ENCODE measurements around the gene PPP4R2. TPM values are rescaled to one million over a fixed set of nuclear protein-coding genes. Genes with fewer than 3 reads are reported as not detected.

The PPP4R2 gene
- total RNA-seq, 4 donors from 2014 or later = 22.7 to 38.9 (median 30.6) TPM

DNA sequence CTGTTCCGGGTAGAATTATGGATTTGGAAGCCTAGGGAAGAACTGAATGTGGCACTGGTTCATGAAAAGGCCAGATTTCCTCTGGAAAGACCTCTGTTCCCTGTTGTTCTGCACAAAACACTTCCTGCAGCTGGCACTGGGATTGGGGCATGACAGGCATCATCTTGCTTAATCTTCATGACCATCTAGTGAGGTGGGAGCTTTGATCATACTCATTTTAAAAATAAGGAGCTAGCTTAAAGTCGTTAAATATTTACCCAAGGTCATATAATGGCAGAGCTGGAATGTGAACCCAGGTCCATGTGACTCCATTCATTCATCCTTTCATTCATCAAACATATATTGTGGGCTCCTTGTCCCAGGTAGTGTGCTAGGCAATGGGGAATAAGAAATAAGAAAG is 105.3 kb downstream of the PPP4R2 start:
- no peak overlapping the region for H3K27ac ChIP-seq
- 33 to 38% methylated on average over 2 of the region's 2 CpGs for WGBS, 2 donors
- DNase-seq = no peak
- no peaks in the 10 kb centered on the region for H3K27me3 ChIP-seq
- intact Hi-C loops (cut with DNase I) = loop anchor here (5.0 to 10.0 kb wide), 2 partner anchors 333 to 395 kb away; no protein-coding TSS in a partner anchor
- H3K36me3 ChIP-seq = no peaks in the 10 kb centered on the region
- H3K4me3 ChIP-seq = no peak overlapping the region
- H3K4me1 ChIP-seq = peaks cover 0 to 8% (median 3%) of the 10 kb centered on the region in 3 donors
- H3K9me3 ChIP-seq = no peaks in the 10 kb centered on the region
- TF ChIP-seq, protein P1, sequence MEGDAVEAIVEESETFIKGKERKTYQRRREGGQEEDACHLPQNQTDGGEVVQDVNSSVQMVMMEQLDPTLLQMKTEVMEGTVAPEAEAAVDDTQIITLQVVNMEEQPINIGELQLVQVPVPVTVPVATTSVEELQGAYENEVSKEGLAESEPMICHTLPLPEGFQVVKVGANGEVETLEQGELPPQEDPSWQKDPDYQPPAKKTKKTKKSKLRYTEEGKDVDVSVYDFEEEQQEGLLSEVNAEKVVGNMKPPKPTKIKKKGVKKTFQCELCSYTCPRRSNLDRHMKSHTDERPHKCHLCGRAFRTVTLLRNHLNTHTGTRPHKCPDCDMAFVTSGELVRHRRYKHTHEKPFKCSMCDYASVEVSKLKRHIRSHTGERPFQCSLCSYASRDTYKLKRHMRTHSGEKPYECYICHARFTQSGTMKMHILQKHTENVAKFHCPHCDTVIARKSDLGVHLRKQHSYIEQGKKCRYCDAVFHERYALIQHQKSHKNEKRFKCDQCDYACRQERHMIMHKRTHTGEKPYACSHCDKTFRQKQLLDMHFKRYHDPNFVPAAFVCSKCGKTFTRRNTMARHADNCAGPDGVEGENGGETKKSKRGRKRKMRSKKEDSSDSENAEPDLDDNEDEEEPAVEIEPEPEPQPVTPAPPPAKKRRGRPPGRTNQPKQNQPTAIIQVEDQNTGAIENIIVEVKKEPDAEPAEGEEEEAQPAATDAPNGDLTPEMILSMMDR (IDR thresholded peaks at IDR 0.05) = no peak
- TF ChIP-seq POLR2A (IDR thresholded peaks at IDR 0.05) = no peak

DNA sequence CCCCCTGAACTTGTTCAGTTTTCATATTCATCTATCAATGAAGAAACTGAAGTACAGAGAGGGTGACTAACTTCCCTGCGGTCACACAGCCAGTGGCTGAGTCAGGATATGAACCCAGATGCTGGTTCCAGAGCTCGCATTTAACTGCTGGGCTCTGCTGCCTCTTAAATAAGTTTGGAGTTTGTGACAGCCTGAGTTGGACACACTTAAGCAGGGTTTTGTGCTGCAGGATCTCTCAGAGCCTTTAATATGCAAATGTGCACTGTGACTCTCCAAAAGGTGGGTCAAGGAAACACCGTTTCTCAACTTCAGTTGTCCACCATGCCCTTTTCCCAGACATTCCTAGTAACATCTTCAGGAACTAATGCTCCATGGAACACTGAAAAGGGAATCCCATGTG is 110.6 kb downstream of the PPP4R2 start:
- H3K27me3 ChIP-seq = no peaks in the 10 kb centered on the region
- H3K27ac ChIP-seq = no peak overlapping the region
- H3K4me3 ChIP-seq = no peak overlapping the region
- no peaks in the 10 kb centered on the region for H3K9me3 ChIP-seq
- 71 to 73% methylated on average over 3 of the region's 3 CpGs for WGBS, 2 donors
- no peaks in the 10 kb centered on the region for H3K36me3 ChIP-seq
- H3K4me1 ChIP-seq = no peaks in the 10 kb centered on the region
- no peak for TF ChIP-seq POLR2A (IDR thresholded peaks at IDR 0.05)
- TF ChIP-seq, protein P1 (IDR thresholded peaks at IDR 0.05) = no peak
- intact Hi-C loops (cut with DNase I) = loop anchor here (10.0 kb wide), 1 partner anchor 328 kb away; no protein-coding TSS in a partner anchor
- no peak for DNase-seq

DNA sequence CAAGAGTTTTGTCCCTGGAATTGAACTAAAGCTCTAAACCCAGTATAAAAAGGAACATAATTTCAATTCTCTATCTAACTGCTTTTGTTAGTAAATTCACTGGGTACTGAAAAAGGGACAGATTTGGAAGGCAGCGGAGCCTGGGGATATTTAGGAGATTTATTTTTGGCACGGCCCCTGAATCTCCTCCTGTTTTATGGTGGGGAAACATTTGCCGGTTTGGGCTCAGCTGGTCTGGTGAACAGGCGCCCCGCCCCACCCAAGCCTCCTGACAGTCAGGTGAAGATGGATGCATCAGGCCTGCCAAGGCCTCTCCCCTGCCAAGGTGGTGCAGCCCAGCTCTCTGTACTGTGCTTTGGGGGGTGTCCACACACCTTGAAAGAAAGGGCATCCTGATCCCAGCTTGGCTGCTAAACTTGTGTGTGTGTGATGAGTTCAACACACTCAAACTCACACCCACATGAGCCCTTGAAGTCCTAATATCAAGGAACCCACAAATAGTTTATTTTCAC is 111.1 kb downstream of the PPP4R2 start:
- 31 to 33% methylated on average over 4 to 5 of the region's 5 CpGs for WGBS, 2 donors
- no peak for DNase-seq
- TF ChIP-seq, protein P1 (IDR thresholded peaks at IDR 0.05) = no peak
- TF ChIP-seq POLR2A (IDR thresholded peaks at IDR 0.05) = no peak
- H3K36me3 ChIP-seq = no peaks in the 10 kb centered on the region
- H3K4me3 ChIP-seq = no peak overlapping the region
- no peaks in the 10 kb centered on the region for H3K9me3 ChIP-seq
- H3K27ac ChIP-seq = no peak overlapping the region
- H3K27me3 ChIP-seq = no peaks in the 10 kb centered on the region
- intact Hi-C loops (cut with DNase I) = loop anchor here (10.0 kb wide), 1 partner anchor 327 kb away; no protein-coding TSS in a partner anchor
- no peaks in the 10 kb centered on the region for H3K4me1 ChIP-seq

DNA sequence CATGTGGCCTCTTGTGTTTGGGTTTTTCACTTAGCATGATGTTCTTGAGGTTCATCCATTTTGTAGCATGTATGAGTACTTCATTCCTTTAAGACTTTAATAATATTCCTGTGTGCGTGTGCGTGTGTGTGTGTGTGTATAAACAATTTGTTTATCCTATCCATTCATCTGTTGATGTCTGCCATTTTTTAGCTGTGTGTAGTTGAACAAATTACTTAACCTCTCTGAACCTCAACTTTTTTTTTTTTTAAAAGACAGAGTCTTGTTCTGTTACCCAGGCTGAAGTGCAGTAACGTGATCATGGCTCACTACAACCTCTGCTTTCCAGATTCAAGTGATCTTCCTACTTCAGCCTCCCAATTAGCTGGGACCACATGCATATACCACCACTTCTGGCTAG is 112.1 kb downstream of the PPP4R2 start:
- TF ChIP-seq, protein P1 (IDR thresholded peaks at IDR 0.05) = no peak
- TF ChIP-seq POLR2A (IDR thresholded peaks at IDR 0.05) = no peak
- intact Hi-C loops (cut with DNase I) = loop anchor here (10.0 kb wide), 1 partner anchor 326 kb away; no protein-coding TSS in a partner anchor
- Histone ChIP-seq H3K36me3 (no peaks in the 10 kb centered on the region), H3K4me3 (no peak overlapping the region), H3K9me3 (no peaks in the 10 kb centered on the region), H3K27me3 (no peaks in the 10 kb centered on the region), H3K27ac (no peak overlapping the region), H3K4me1 (no peaks in the 10 kb centered on the region)
- WGBS, 2 donors = 87 to 95% methylated on average over 3 of the region's 3 CpGs
- DNase-seq = no peak

DNA sequence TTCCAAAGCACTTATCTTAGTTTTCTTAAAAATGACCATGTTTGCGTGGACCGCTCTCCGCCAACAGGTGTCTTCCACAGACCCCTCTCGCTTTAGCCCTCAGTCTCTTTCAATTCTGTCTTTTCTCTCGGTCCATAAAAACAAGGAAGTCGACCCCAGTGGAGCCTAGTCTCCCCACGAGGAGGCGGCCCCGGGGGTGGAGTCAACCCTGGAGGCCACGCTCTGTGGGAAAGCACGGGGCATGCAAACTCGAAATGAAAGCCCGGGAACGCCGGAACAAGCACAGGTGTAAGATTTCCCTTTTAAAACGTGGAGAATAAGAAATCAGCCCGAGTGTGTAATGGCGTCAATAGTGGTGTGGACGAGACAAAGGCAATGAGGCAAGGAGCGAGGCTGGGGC is 113.9 kb downstream of the PPP4R2 start:
- H3K4me1 ChIP-seq = no peaks in the 10 kb centered on the region
- no peak overlapping the region for H3K4me3 ChIP-seq
- TF ChIP-seq POLR2A (IDR thresholded peaks at IDR 0.05) = no peak
- TF ChIP-seq, protein P1 (IDR thresholded peaks at IDR 0.05) = no peak
- no peak overlapping the region for H3K27ac ChIP-seq
- 88 to 94% methylated on average over 13 to 15 of the region's 20 CpGs for WGBS, 2 donors
- no peaks in the 10 kb centered on the region for H3K27me3 ChIP-seq
- no peaks in the 10 kb centered on the region for H3K9me3 ChIP-seq
- DNase-seq = no peak
- H3K36me3 ChIP-seq = no peaks in the 10 kb centered on the region
- intact Hi-C loops (cut with DNase I) = no loop called here

All from esophagus squamous epithelium (tissue), 5 donors.